CD8-positive, alpha-beta memory T cell (primary cell): Measurements from ENCODE around the gene RPL39L. TPM values are rescaled to one million over a fixed set of nuclear protein-coding genes. Genes with fewer than 3 reads are reported as not detected.

Experiments used
- CTCF ChIA-PET: fragments of 350-600 bp; sonication (Branson Sonifier 250); formaldehyde crosslinking; loops from one replicate; lab custom pipeline; 2021; ENCODE audit warnings: antibody characterized with exemption; lab: Charles Lee
- POLR2A ChIA-PET: fragments of 350-600 bp; sonication (Branson Sonifier 250); formaldehyde crosslinking; loops from one replicate; lab custom pipeline; 2021; ENCODE audit warnings: antibody characterized with exemption; lab: Charles Lee
- DNase-seq, 5 donors: peaks; one replicate each; pipeline versions ENCODE4 v3.0.0 to v3.0.0-alpha.2; 2020 to 2022; ENCODE audit warnings: mixed read lengths in 1 of 5
- H3K27ac ChIP-seq: one replicate; pipeline ENCODE4 v1.7.0; 2013; ENCODE audit warnings: low read depth, mild to moderate bottlenecking, low read length, moderate library complexity
- H3K27me3 ChIP-seq: 2 replicates; pipeline ENCODE4 v1.7.0; 2013; ENCODE audit warnings: low read length, mild to moderate bottlenecking; ENCODE audit not compliant: insufficient read depth, poor library complexity, severe bottlenecking
- H3K36me3 ChIP-seq: 2 replicates; pipeline ENCODE4 v1.7.0; 2013; ENCODE audit warnings: mild to moderate bottlenecking, low read length, moderate library complexity; ENCODE audit not compliant: insufficient read depth
- H3K4me1 ChIP-seq: 2 replicates; pipeline ENCODE4 v1.7.0; 2013; ENCODE audit warnings: mild to moderate bottlenecking, low read length, moderate library complexity; ENCODE audit not compliant: insufficient read depth
- H3K4me3 ChIP-seq: 2 replicates; pipeline ENCODE4 v1.7.0; 2013; ENCODE audit warnings: mild to moderate bottlenecking, low read length
- H3K9me3 ChIP-seq: 2 replicates; pipeline ENCODE4 v1.7.0; 2013; ENCODE audit warnings: mild to moderate bottlenecking, low read length
- H3K27ac Mint-ChIP-seq, 8 donors: one replicate each; pipeline ENCODE4 v1.8.0; 2020 to 2021; ENCODE audit warnings: mixed read lengths in 8 of 8, mild to moderate bottlenecking in 6 of 8, inconsistent platforms in 3 of 8, moderate library complexity in 3 of 8
- H3K27me3 Mint-ChIP-seq, 2 donors: one replicate each; pipeline ENCODE4 v1.8.0; 2020 to 2021; ENCODE audit warnings: mixed read lengths in 2 of 2, mild to moderate bottlenecking in 1 of 2, moderate library complexity in 1 of 2
- H3K36me3 Mint-ChIP-seq, 3 donors: one replicate each; pipeline ENCODE4 v1.8.0; 2020 to 2021; ENCODE audit warnings: mixed read lengths in 3 of 3, inconsistent platforms in 1 of 3, mild to moderate bottlenecking in 1 of 3
- H3K4me1 Mint-ChIP-seq, 3 donors: one replicate each; pipeline ENCODE4 v1.8.0; 2020 to 2021; ENCODE audit warnings: mixed read lengths in 3 of 3, inconsistent platforms in 1 of 3, mild to moderate bottlenecking in 1 of 3
- H3K4me3 Mint-ChIP-seq, 7 donors: one replicate each; pipeline ENCODE4 v1.8.0; 2020 to 2021; ENCODE audit warnings: mixed read lengths in 7 of 7, mild to moderate bottlenecking in 6 of 7, moderate library complexity in 4 of 7, inconsistent platforms in 2 of 7
- H3K9me3 Mint-ChIP-seq, 5 donors: one replicate each; pipeline ENCODE4 v1.8.0; 2020 to 2022; ENCODE audit warnings: mixed read lengths in 5 of 5, mild to moderate bottlenecking in 3 of 5, moderate library complexity in 2 of 5, inconsistent platforms in 1 of 5
- polyA plus RNA-seq: library from polyadenylated mRNA; unstranded; fragments of 300-500 nt; fragmentation: Illumina TruSeq; gene quantifications from one replicate; pipeline ENCODE4 v1.2.3, GENCODE V29; 2021
- total RNA-seq, 2 experiments: library from RNA; stranded (reverse); gene quantifications; one replicate each; pipeline ENCODE4 v1.2.3, GENCODE V29; 2021

RPL39L gene
- total and polyA plus RNA-seq, 3 experiments from 2014 or later = 10.3 to 13.1 (median 11.3) TPM

- Histone ChIP-seq H3K36me3 (no peaks in the 10 kb centered on the region), H3K4me3 (no peak overlapping the region), H3K27me3 (no peaks in the 10 kb centered on the region), H3K27ac (no peak overlapping the region), H3K9me3 (peaks cover 4% of the 10 kb centered on the region), H3K4me1 (no peaks in the 10 kb centered on the region)
- POLR2A ChIA-PET = no interaction called here
- CTCF ChIA-PET = interaction anchor here (0.7 to 2.0 kb wide), 3 partner anchors 8 to 244 kb away, joined by 3 to 5 read pairs (median 4); no protein-coding TSS in a partner anchor
- Mint-ChIP-seq H3K4me3 (no peak overlapping the region), H3K9me3 (peaks cover 13 to 30% (median 26%) of the 10 kb centered on the region in 5 donors), H3K27me3 (no peaks in the 10 kb centered on the region), H3K27ac (no peak overlapping the region), H3K36me3 (peaks cover 3 to 32% (median 5%) of the 10 kb centered on the region in 3 donors), H3K4me1 (peaks cover 0 to 11% (median 6%) of the 10 kb centered on the region in 3 donors)
- no peak for DNase-seq
Observed at GRCh38 chr3:187093320-187093719, 46.0 kb downstream of the RPL39L start.

- H3K36me3 ChIP-seq = no peaks in the 10 kb centered on the region
- peaks cover 3% of the 10 kb centered on the region for H3K9me3 ChIP-seq
- Mint-ChIP-seq H3K9me3 (peaks cover 19 to 41% (median 30%) of the 10 kb centered on the region in 5 donors), H3K4me1 (peaks cover 6 to 9% (median 8%) of the 10 kb centered on the region in 3 donors), H3K4me3 (no peak overlapping the region), H3K36me3 (peaks cover 4 to 46% (median 8%) of the 10 kb centered on the region in 3 donors), H3K27me3 (no peaks in the 10 kb centered on the region), H3K27ac (no peak overlapping the region)
- H3K4me3 ChIP-seq = no peak overlapping the region
- ChIA-PET POLR2A (no interaction called here), CTCF (no interaction called here)
- no peaks in the 10 kb centered on the region for H3K27me3 ChIP-seq
- no peak overlapping the region for H3K27ac ChIP-seq
- DNase-seq = no peak
- H3K4me1 ChIP-seq = peaks cover 11% of the 10 kb centered on the region
Observed at GRCh38 chr3:187088701-187089100, 50.6 kb downstream of the RPL39L start.

GRCh38 chr3:187086831-187087230 lies 52.5 kb downstream of the RPL39L start:
- no peaks in the 10 kb centered on the region for H3K36me3 ChIP-seq
- H3K27me3 ChIP-seq = no peaks in the 10 kb centered on the region
- no peak overlapping the region for H3K4me3 ChIP-seq
- H3K27ac ChIP-seq = no peak overlapping the region
- no peak for DNase-seq
- peaks cover 6 to 9% (median 8%) of the 10 kb centered on the region in 3 donors for H3K4me1 Mint-ChIP-seq
- H3K9me3 Mint-ChIP-seq = peaks cover 17 to 35% (median 26%) of the 10 kb centered on the region in 5 donors
- H3K27ac Mint-ChIP-seq = no peak overlapping the region
- POLR2A ChIA-PET = interaction anchor here (0.6 kb wide), 1 partner anchor 79 kb away, joined by 4 read pairs; no protein-coding TSS in a partner anchor
- no peaks in the 10 kb centered on the region for H3K27me3 Mint-ChIP-seq
- peaks cover 11% of the 10 kb centered on the region for H3K4me1 ChIP-seq
- H3K4me3 Mint-ChIP-seq = no peak overlapping the region
- H3K9me3 ChIP-seq = no peaks in the 10 kb centered on the region
- CTCF ChIA-PET = interaction anchor here (0.6 to 1.1 kb wide), 3 partner anchors 17 to 41 kb away, joined by 3 to 4 read pairs (median 3); no protein-coding TSS in a partner anchor
- peaks cover 4 to 42% (median 9%) of the 10 kb centered on the region in 3 donors for H3K36me3 Mint-ChIP-seq

- Mint-ChIP-seq H3K27me3 (no peaks in the 10 kb centered on the region), H3K9me3 (peaks cover 17 to 34% (median 26%) of the 10 kb centered on the region in 5 donors), H3K27ac (no peak overlapping the region), H3K4me3 (no peak overlapping the region), H3K4me1 (peaks cover 6 to 9% (median 8%) of the 10 kb centered on the region in 3 donors), H3K36me3 (peaks cover 4 to 38% (median 9%) of the 10 kb centered on the region in 3 donors)
- DNase-seq = no peak
- Histone ChIP-seq H3K27me3 (no peaks in the 10 kb centered on the region), H3K4me3 (no peak overlapping the region), H3K36me3 (no peaks in the 10 kb centered on the region), H3K27ac (no peak overlapping the region), H3K9me3 (no peaks in the 10 kb centered on the region), H3K4me1 (peaks cover 11% of the 10 kb centered on the region)
- ChIA-PET CTCF (interaction anchor here (0.7 to 2.2 kb wide), 2 partner anchors 20 to 27 kb away, joined by 3 to 4 read pairs; no protein-coding TSS in a partner anchor), POLR2A (no interaction called here)
Observed at GRCh38 chr3:187085933-187086332, 53.4 kb downstream of the RPL39L start.

DNA sequence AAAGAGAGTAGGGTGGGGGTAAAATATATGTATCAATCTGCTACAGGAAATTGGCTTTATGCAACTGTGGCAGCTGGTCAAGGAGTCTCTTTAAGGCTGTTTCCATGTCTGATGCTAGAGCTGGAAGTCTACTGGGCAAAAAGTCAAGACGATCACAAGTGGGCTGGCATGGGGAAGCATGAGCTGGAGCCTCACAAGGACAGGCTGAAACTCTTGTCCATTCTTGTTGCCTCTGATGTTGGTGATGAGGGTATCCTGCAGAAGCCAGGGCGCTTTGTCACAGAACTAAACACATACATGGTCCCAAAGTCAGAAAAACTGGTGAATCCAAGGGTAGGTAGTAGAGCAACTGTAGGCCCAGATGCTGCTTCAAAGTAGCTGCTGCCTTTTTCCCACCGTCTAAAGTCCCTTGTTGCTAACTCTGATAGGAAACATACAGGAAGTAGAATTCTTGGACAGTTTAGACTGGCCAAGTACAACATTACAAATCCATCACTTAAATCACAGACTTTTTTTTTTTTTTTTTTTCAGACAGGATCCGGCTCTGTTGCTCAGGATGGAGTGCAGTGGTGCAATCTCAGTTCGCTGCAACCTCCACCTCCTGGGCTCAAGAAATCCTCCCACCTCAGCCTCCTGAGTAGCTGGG lies 54.2 kb downstream of the RPL39L start:
- CTCF ChIA-PET = interaction anchor here (2.2 kb wide), 1 partner anchor 19 kb away, joined by 4 read pairs; no protein-coding TSS in a partner anchor
- Histone ChIP-seq H3K4me1 (peaks cover 11% of the 10 kb centered on the region), H3K36me3 (no peaks in the 10 kb centered on the region), H3K27ac (no peak overlapping the region), H3K4me3 (no peak overlapping the region), H3K9me3 (no peaks in the 10 kb centered on the region), H3K27me3 (no peaks in the 10 kb centered on the region)
- H3K27ac Mint-ChIP-seq = peak overlapping the region in 2 of 8 donors; percentile 11 to 28
- no peaks in the 10 kb centered on the region for H3K27me3 Mint-ChIP-seq
- peaks cover 6 to 9% (median 8%) of the 10 kb centered on the region in 3 donors for H3K4me1 Mint-ChIP-seq
- peaks cover 4 to 33% (median 11%) of the 10 kb centered on the region in 3 donors for H3K36me3 Mint-ChIP-seq
- H3K9me3 Mint-ChIP-seq = peaks cover 14 to 32% (median 26%) of the 10 kb centered on the region in 5 donors
- POLR2A ChIA-PET = no interaction called here
- no peak overlapping the region for H3K4me3 Mint-ChIP-seq
- no peak for DNase-seq

DNA sequence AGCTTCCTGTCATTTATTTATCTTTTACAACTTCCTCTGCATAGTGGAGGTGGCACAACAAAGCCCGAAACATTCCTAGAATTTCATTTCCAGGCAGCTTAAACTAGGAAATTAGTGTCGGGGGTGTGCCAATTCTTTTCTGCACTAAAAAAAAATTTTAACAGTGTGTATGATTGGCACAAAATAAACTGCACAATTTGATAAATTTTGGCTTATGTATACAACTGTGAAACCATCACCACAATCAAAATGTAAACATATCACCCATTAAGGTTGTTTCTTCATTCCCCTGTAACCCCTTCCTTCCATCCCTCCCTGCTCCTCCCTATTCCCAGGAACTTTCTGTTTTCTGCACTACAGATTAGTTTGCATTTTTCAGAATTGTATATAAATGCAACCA lies 54.7 kb downstream of the RPL39L start:
- no peaks in the 10 kb centered on the region for H3K36me3 ChIP-seq
- ChIA-PET POLR2A (no interaction called here), CTCF (interaction anchor here (0.9 to 2.2 kb wide), 2 partner anchors 19 to 58 kb away, joined by 3 to 4 read pairs; no protein-coding TSS in a partner anchor)
- Mint-ChIP-seq H3K27me3 (no peaks in the 10 kb centered on the region), H3K4me3 (no peak overlapping the region), H3K36me3 (peaks cover 4 to 29% (median 13%) of the 10 kb centered on the region in 3 donors), H3K9me3 (peaks cover 13 to 29% (median 23%) of the 10 kb centered on the region in 5 donors), H3K4me1 (peaks cover 6 to 9% (median 8%) of the 10 kb centered on the region in 3 donors), H3K27ac (peak overlapping the region in 3 of 8 donors; percentile 26 to 73 (median 26))
- DNase-seq = no peak
- no peak overlapping the region for H3K27ac ChIP-seq
- peaks cover 11% of the 10 kb centered on the region for H3K4me1 ChIP-seq
- no peaks in the 10 kb centered on the region for H3K27me3 ChIP-seq
- H3K9me3 ChIP-seq = no peaks in the 10 kb centered on the region
- no peak overlapping the region for H3K4me3 ChIP-seq

DNA sequence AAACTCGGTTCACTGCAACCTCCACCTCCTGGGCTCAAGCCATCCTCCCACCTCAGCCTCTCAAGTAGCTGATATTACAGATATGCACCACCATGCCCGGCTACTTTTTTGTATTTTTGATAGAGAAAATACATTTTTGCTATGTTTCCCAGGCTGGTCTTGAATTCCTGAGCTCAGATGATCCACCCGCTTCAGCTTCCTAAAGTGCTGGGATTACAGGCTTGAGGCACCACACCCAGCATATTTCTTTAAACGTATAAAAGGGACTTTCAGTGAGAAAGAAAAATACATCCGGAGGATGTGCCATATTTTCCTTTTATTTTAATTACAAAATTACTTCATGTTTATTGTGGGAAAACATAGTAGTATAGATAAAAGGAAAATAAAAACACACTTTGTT lies 55.2 kb downstream of the RPL39L start:
- Mint-ChIP-seq H3K9me3 (peaks cover 13 to 26% (median 19%) of the 10 kb centered on the region in 5 donors), H3K36me3 (peaks cover 4 to 25% (median 17%) of the 10 kb centered on the region in 3 donors), H3K4me3 (no peak overlapping the region), H3K4me1 (peaks cover 6 to 9% (median 8%) of the 10 kb centered on the region in 3 donors), H3K27ac (peak overlapping the region in 1 of 8 donors; percentile 26), H3K27me3 (no peaks in the 10 kb centered on the region)
- H3K9me3 ChIP-seq = no peaks in the 10 kb centered on the region
- H3K27me3 ChIP-seq = no peaks in the 10 kb centered on the region
- DNase-seq = no peak
- CTCF ChIA-PET = interaction anchor here (0.9 to 2.2 kb wide), 2 partner anchors 18 to 58 kb away, joined by 3 to 4 read pairs; no protein-coding TSS in a partner anchor
- no peak overlapping the region for H3K4me3 ChIP-seq
- no peak overlapping the region for H3K27ac ChIP-seq
- H3K36me3 ChIP-seq = no peaks in the 10 kb centered on the region
- POLR2A ChIA-PET = no interaction called here
- H3K4me1 ChIP-seq = peaks cover 11% of the 10 kb centered on the region
